Measurements from ENCODE around the gene DIDO1. TPM values are rescaled to one million over a fixed set of nuclear protein-coding genes. Genes with fewer than 3 reads are reported as not detected.

DIDO1 gene
- total RNA-seq, 8 experiments from 2014 or later: 24.1 to 61.2 (median 36.0) TPM

GRCh38 chr20:62885896-62886708 is 40.2 kb downstream of the DIDO1 start:
- in situ Hi-C loops (cut with MboI; ENCODE audit: low pct_unique_long_range_greater_than_20kb in 2 of 9, low sequenced_read_pairs in 9 of 9, unreplicated experiment in 9 of 9): no loop called here
- H3K4me1 ChIP-seq (replicated peaks in 1 of 2): no peaks in the 10 kb centered on the region
- no peak overlapping the region for H3K4me3 ChIP-seq
- 40 to 91% (median 78%) methylated on average over 2 to 18 of the region's 23 CpGs; no CpG with 5 or more reads in 3 of the 10 experiments for WGBS, 10 experiments
- H3K27ac ChIP-seq: no peak overlapping the region
- peak in 5 of 8 experiments; percentile 8 to 60 (median 14) for ATAC-seq (replicated peaks in 6 of 8)

GRCh38 chr20:62885046-62885895 is 41.0 kb downstream of the DIDO1 start:
- peak in 3 of 8 experiments; percentile 86 to 91 (median 89) for ATAC-seq (replicated peaks in 6 of 8)
- no peaks in the 10 kb centered on the region for H3K4me1 ChIP-seq (replicated peaks in 1 of 2)
- 0 to 100% (median 69%) methylated on average over 1 to 15 of the region's 20 CpGs for WGBS, 10 experiments
- H3K4me3 ChIP-seq: no peak overlapping the region
- no peak overlapping the region for H3K27ac ChIP-seq
- in situ Hi-C loops (cut with MboI; ENCODE audit: low pct_unique_long_range_greater_than_20kb in 2 of 9, low sequenced_read_pairs in 9 of 9, unreplicated experiment in 9 of 9): no loop called here

- ATAC-seq (replicated peaks in 6 of 8): no peak
- 33 to 100% (median 85%) methylated on average over 1 to 4 of the region's 8 CpGs; no CpG with 5 or more reads in 1 of the 10 experiments for WGBS, 10 experiments
Measured at GRCh38 chr20:62884556-62884955, 41.7 kb downstream of the DIDO1 start.

GRCh38 chr20:62882426-62882825 is 43.9 kb downstream of the DIDO1 start:
- Histone ChIP-seq H3K4me3 (no peak overlapping the region), H3K27ac (no peak overlapping the region), H3K4me1 (replicated peaks in 1 of 2) (no peaks in the 10 kb centered on the region)
- 40 to 92% (median 88%) methylated on average over 1 to 15 of the region's 15 CpGs; no CpG with 5 or more reads in 1 of the 10 experiments for WGBS, 10 experiments
- in situ Hi-C loops (cut with MboI; ENCODE audit: low pct_unique_long_range_greater_than_20kb in 2 of 9, low sequenced_read_pairs in 9 of 9, unreplicated experiment in 9 of 9): no loop called here
- no peak for ATAC-seq (replicated peaks in 6 of 8)

More at GRCh38 chr20:62884556-62884955, 41.7 kb downstream of the DIDO1 start:
- Histone ChIP-seq H3K4me3 (no peak overlapping the region), H3K27ac (no peak overlapping the region), H3K4me1 (replicated peaks in 1 of 2) (no peaks in the 10 kb centered on the region)
- in situ Hi-C loops (cut with MboI; ENCODE audit: low pct_unique_long_range_greater_than_20kb in 2 of 9, low sequenced_read_pairs in 9 of 9, unreplicated experiment in 9 of 9): no loop called here

- no peak overlapping the region for H3K27ac ChIP-seq
- H3K4me3 ChIP-seq: no peak overlapping the region
- in situ Hi-C loops (cut with MboI; ENCODE audit: low pct_unique_long_range_greater_than_20kb in 2 of 9, low sequenced_read_pairs in 9 of 9, unreplicated experiment in 9 of 9): no loop called here
- ATAC-seq (replicated peaks in 6 of 8): no peak
- WGBS, 10 experiments: 87 to 100% (median 94%) methylated on average over 1 to 25 of the region's 46 CpGs
- no peaks in the 10 kb centered on the region for H3K4me1 ChIP-seq (replicated peaks in 1 of 2)
Measured at GRCh38 chr20:62881662-62882395, 44.5 kb downstream of the DIDO1 start.

GRCh38 chr20:62880935-62881661 is 45.2 kb downstream of the DIDO1 start:
- no peak overlapping the region for H3K4me3 ChIP-seq
- in situ Hi-C loops (cut with MboI; ENCODE audit: low pct_unique_long_range_greater_than_20kb in 2 of 9, low sequenced_read_pairs in 9 of 9, unreplicated experiment in 9 of 9): no loop called here
- WGBS, 10 experiments: 85 to 97% (median 91%) methylated on average over 5 to 10 of the region's 45 CpGs; no CpG with 5 or more reads in 5 of the 10 experiments
- peak in 2 of 8 experiments; percentile 4 to 15 for ATAC-seq (replicated peaks in 6 of 8)
- H3K4me1 ChIP-seq (replicated peaks in 1 of 2): no peaks in the 10 kb centered on the region
- no peak overlapping the region for H3K27ac ChIP-seq

- Histone ChIP-seq H3K4me3 (no peak overlapping the region), H3K27ac (no peak overlapping the region), H3K4me1 (replicated peaks in 1 of 2) (peaks cover 0 to 2% of the 10 kb centered on the region in 2 donors)
- WGBS, 10 experiments: 80 to 100% (median 96%) methylated on average over 1 to 14 of the region's 37 CpGs; no CpG with 5 or more reads in 6 of the 10 experiments
- ATAC-seq (replicated peaks in 6 of 8): peak in 1 of 8 experiments; percentile 9
- in situ Hi-C loops (cut with MboI; ENCODE audit: low pct_unique_long_range_greater_than_20kb in 2 of 9, low sequenced_read_pairs in 9 of 9, unreplicated experiment in 9 of 9): no loop called here
Measured at GRCh38 chr20:62880147-62880934, 46.0 kb downstream of the DIDO1 start.

GRCh38 chr20:62879275-62880146 is 46.8 kb downstream of the DIDO1 start:
- in situ Hi-C loops (cut with MboI; ENCODE audit: low pct_unique_long_range_greater_than_20kb in 2 of 9, low sequenced_read_pairs in 9 of 9, unreplicated experiment in 9 of 9): no loop called here
- ATAC-seq (replicated peaks in 6 of 8): no peak
- H3K4me3 ChIP-seq: no peak overlapping the region
- H3K27ac ChIP-seq: no peak overlapping the region
- H3K4me1 ChIP-seq (replicated peaks in 1 of 2): peaks cover 2 to 3% of the 10 kb centered on the region in 2 donors
- WGBS, 10 experiments: 0 to 92% (median 71%) methylated on average over 1 to 16 of the region's 80 CpGs; no CpG with 5 or more reads in 2 of the 10 experiments

GRCh38 chr20:62878244-62879038 is 47.9 kb downstream of the DIDO1 start:
- H3K4me3 ChIP-seq: no peak overlapping the region
- peak in 1 of 8 experiments; percentile 11 for ATAC-seq (replicated peaks in 6 of 8)
- H3K4me1 ChIP-seq (replicated peaks in 1 of 2): peaks cover 5 to 9% of the 10 kb centered on the region in 2 donors
- in situ Hi-C loops (cut with MboI; ENCODE audit: low pct_unique_long_range_greater_than_20kb in 2 of 9, low sequenced_read_pairs in 9 of 9, unreplicated experiment in 9 of 9): no loop called here
- no peak overlapping the region for H3K27ac ChIP-seq
- 23 to 87% (median 68%) methylated on average over 4 to 20 of the region's 20 CpGs for WGBS, 10 experiments

Data from motor neuron (in vitro differentiated cells).